ENCODE results near the gene SLC25A30. TPM values are rescaled to one million over a fixed set of nuclear protein-coding genes. Genes with fewer than 3 reads are reported as not detected.
A peak's percentile ranks its signal among the peaks of the same experiment; 100 is the strongest.

SLC25A30 gene
- total and polyA plus RNA-seq, 2 of the 13 experiments (the other 11 are each of a cell fraction or from before 2014, with no cell fraction given), result 19.6 to 22.5 TPM

DNA sequence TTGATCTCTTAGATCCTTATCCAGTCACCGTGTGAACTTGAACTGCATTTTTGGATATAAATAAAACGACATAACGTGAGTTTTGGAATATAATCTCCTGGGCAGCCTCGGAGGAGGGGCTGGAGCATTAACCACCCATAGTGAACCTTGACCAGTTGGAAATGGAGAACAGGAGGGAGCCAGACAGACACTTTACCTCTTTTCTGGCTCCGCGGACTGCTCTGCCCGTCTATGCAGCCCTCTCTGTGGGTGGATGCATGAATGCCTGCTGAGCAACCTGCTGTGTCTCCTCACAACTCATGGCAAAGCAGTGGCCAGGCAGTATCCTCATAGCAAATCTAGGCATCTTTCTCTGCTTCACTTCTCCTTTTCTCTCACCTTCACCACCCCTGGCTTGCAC, 36.0 kb upstream of the SLC25A30 start:
- in situ Hi-C loops (cut with HindIII; ENCODE audit: extremely low pct_ligation_motif_present, low pct_unique_long_range_greater_than_20kb) (no loop called here), intact Hi-C loops (cut with micrococcal nuclease; ENCODE audit: unreplicated experiment) (no loop called here)
- BruUV-seq (replicated peaks), result no TSS peak
- H3K4me3 ChIP-seq (replicated peaks in 1 of 3; ENCODE audit: insufficient read depth in 1 of 3, low read depth in 2 of 3, low read length in 3 of 3), result no peak overlapping the region
- ChIA-PET POLR2A (no interaction called here), CTCF (ENCODE audit: low intra/inter-chr PET ratio, low total read pairs) (no interaction called here)
- no peaks in the 10 kb centered on the region for H3K36me3 ChIP-seq (replicated peaks in 1 of 2; ENCODE audit: control insufficient read depth in 1 of 2, insufficient read depth in 2 of 2, low read length in 2 of 2)
- no peaks in the 10 kb centered on the region for H4K20me1 ChIP-seq (ENCODE audit: insufficient read depth, low read length)
- peaks cover 8% of the 10 kb centered on the region for H3K9me3 ChIP-seq (ENCODE audit: low read length)
- FAIRE-seq, result no peak
- H2AFZ ChIP-seq (ENCODE audit: low read length), result peak overlapping the region; percentile 56
- no peaks in the 10 kb centered on the region for H3K27me3 ChIP-seq (ENCODE audit: control insufficient read depth in 1 of 2, insufficient read depth in 2 of 2, low read length in 2 of 2)
- peak overlapping the region; percentile 16; the same call in 1 of the 2 replicates for H3K4me2 ChIP-seq (ENCODE audit: low read depth, low read length)
- peak overlapping the region; percentile 33 for H3K27ac ChIP-seq (ENCODE audit: extremely low read length, insufficient read depth, low read length)
- ATAC-seq, result peak; percentile 70
- H3K9ac ChIP-seq (ENCODE audit: insufficient read depth, low read depth, low read length), result no peak overlapping the region; the same call in 1 of the 2 replicates
- peaks cover 54% of the 10 kb centered on the region for H3K4me1 ChIP-seq (ENCODE audit: insufficient read depth, low read length)
- WGBS (ENCODE audit: low lambda C conversion rate), result 36% methylated on average over 7 of the region's 7 CpGs
- TF ChIP-seq GATAD1 (CRISPR knock-in tag; IDR thresholded peaks at IDR 0.05) (no peak), ZNF761 (CRISPR knock-in tag; conservative IDR thresholded peaks at IDR 0.05) (no peak), ZNF496 (CRISPR knock-in tag; IDR thresholded peaks at IDR 0.05; ENCODE audit: insufficient replicate concordance) (no peak), PAF1 (CRISPR knock-in tag; IDR thresholded peaks at IDR 0.05) (no peak), GPN1 (CRISPR knock-in tag; IDR thresholded peaks at IDR 0.05; ENCODE audit: borderline replicate concordance) (no peak), HNF4A (CRISPR knock-in tag; IDR thresholded peaks at IDR 0.05) (peak; percentile 52), ZNF430 (CRISPR knock-in tag; IDR thresholded peaks at IDR 0.05) (no peak), SP2 (CRISPR knock-in tag; IDR thresholded peaks at IDR 0.05) (no peak), ZSCAN29 (CRISPR knock-in tag; conservative IDR thresholded peaks at IDR 0.05) (0 out of 2 replicates have a peak, but pooled peaks have one; percentile 73), ZNF446 (CRISPR knock-in tag; IDR thresholded peaks at IDR 0.05) (no peak)
- TF ChIP-seq, protein P1, sequence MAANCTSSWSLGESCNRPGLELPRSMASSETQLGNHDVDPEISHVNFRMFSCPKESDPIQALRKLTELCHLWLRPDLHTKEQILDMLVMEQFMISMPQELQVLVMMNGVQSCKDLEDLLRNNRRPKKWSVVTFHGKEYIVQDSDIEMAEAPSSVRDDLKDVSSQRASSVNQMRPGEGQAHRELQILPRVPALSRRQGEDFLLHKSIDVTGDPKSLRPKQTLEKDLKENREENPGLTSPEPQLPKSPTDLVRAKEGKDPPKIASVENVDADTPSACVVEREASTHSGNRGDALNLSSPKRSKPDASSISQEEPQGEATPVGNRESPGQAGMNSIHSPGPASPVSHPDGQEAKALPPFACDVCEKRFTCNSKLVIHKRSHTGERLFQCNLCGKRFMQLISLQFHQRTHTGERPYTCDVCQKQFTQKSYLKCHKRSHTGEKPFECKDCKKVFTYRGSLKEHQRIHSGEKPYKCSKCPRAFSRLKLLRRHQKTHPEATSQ (CRISPR knock-in tag; IDR thresholded peaks at IDR 0.05; ENCODE audit: borderline replicate concordance), result no peak
- H3K79me2 ChIP-seq (ENCODE audit: insufficient read depth, low read length), result no peaks in the 10 kb centered on the region
- no peak for DNase-seq (ENCODE audit: low spot score)

Measured in HepG2 (cell line).